H9 (cell line): ENCODE results near the gene QSOX2. TPM values are rescaled to one million over a fixed set of nuclear protein-coding genes. Genes with fewer than 3 reads are reported as not detected.

ENCODE experiments used
- DNase-seq: peaks from one replicate; pipeline ENCODE4 v3.0.0-alpha.2; 2017
- H2AFZ ChIP-seq: one replicate; pipeline ENCODE4 v1.6.1; 2013; ENCODE audit warnings: mild to moderate bottlenecking, low read length, control low read depth, moderate library complexity
- H2AK5ac ChIP-seq: 2 replicates; pipeline ENCODE4 v1.6.1; 2013; ENCODE audit warnings: low read length, control low read depth, mixed read lengths; ENCODE audit not compliant: insufficient read length
- H2BK120ac ChIP-seq: one replicate; pipeline ENCODE4 v1.6.1; 2013; ENCODE audit warnings: low read depth, mild to moderate bottlenecking, low read length, control low read depth, inconsistent platforms; ENCODE audit not compliant: poor library complexity, severe bottlenecking
- H2BK12ac ChIP-seq: 2 replicates; pipeline ENCODE4 v1.6.1; 2013; ENCODE audit warnings: low read length, control low read depth, mixed read lengths, low read depth; ENCODE audit not compliant: insufficient read length
- H2BK15ac ChIP-seq: 2 replicates; pipeline ENCODE4 v1.6.1; 2013; ENCODE audit warnings: low read depth, low read length, control low read depth
- H2BK20ac ChIP-seq: one replicate; pipeline ENCODE4 v1.6.1; 2013; ENCODE audit warnings: low read depth, mild to moderate bottlenecking, low read length, control low read depth, inconsistent platforms; ENCODE audit not compliant: poor library complexity, severe bottlenecking
- H2BK5ac ChIP-seq: 2 replicates; pipeline ENCODE4 v1.6.1; 2013; ENCODE audit warnings: low read length, control low read depth, mixed read lengths; ENCODE audit not compliant: insufficient read length
- H3K14ac ChIP-seq: 2 replicates; pipeline ENCODE4 v1.6.1; 2013; ENCODE audit warnings: low read length, control low read depth; ENCODE audit not compliant: insufficient read depth
- H3K18ac ChIP-seq: 2 replicates; pipeline ENCODE4 v1.6.1; 2013; ENCODE audit warnings: low read depth, mild to moderate bottlenecking, mixed read lengths, low read length, control low read depth; ENCODE audit not compliant: insufficient read length
- H3K23ac ChIP-seq: 2 replicates; pipeline ENCODE4 v1.6.1; 2013; ENCODE audit warnings: low read length, control low read depth, mixed read lengths, low read depth; ENCODE audit not compliant: insufficient read length
- H3K23me2 ChIP-seq: 2 replicates; pipeline ENCODE4 v1.6.1; 2013; ENCODE audit warnings: low read depth, mild to moderate bottlenecking, mixed read lengths, low read length, control low read depth; ENCODE audit not compliant: insufficient read length, poor library complexity, severe bottlenecking
- H3K27ac ChIP-seq: 2 replicates; pipeline ENCODE4 v1.5.1; 2013; ENCODE audit warnings: low read length, control low read depth, mixed read lengths, low read depth; ENCODE audit not compliant: insufficient read length
- H3K27me3 ChIP-seq: 2 replicates; pipeline ENCODE4 v1.6.1; 2013; ENCODE audit warnings: low read length, control low read depth, inconsistent platforms; ENCODE audit not compliant: insufficient read depth
- H3K4ac ChIP-seq: 2 replicates; pipeline ENCODE4 v1.6.1; 2013; ENCODE audit warnings: low read depth, mild to moderate bottlenecking, control low read depth, inconsistent platforms, low read length, moderate library complexity
- H3K4me1 ChIP-seq: 2 replicates; pipeline ENCODE4 v1.6.1; 2013; ENCODE audit warnings: low read length, control low read depth, inconsistent platforms; ENCODE audit not compliant: insufficient read depth
- H3K4me2 ChIP-seq: 2 replicates; pipeline ENCODE4 v1.6.1; 2013; ENCODE audit warnings: low read length, control low read depth, mixed read lengths; ENCODE audit not compliant: insufficient read length, insufficient read depth
- H3K56ac ChIP-seq: 2 replicates; pipeline ENCODE4 v1.6.1; 2013; ENCODE audit warnings: low read depth, mild to moderate bottlenecking, mixed read lengths, low read length, control low read depth; ENCODE audit not compliant: insufficient read length
- H3K79me1 ChIP-seq: 2 replicates; pipeline ENCODE4 v1.6.1; 2013; ENCODE audit warnings: low read depth, mild to moderate bottlenecking, moderate library complexity, low read length, control low read depth, inconsistent platforms; ENCODE audit not compliant: insufficient read depth, poor library complexity, severe bottlenecking
- H3K79me2 ChIP-seq: 2 replicates; pipeline ENCODE4 v1.6.1; 2013; ENCODE audit warnings: low read length, control low read depth, inconsistent platforms; ENCODE audit not compliant: insufficient read depth
- H3K9ac ChIP-seq: 2 replicates; pipeline ENCODE4 v1.6.1; 2013; ENCODE audit warnings: low read length, control low read depth, mixed read lengths; ENCODE audit not compliant: insufficient read length; ENCODE audit errors: extremely low read depth
- H3K9me3 ChIP-seq: one replicate; pipeline ENCODE4 v1.6.1; 2013; ENCODE audit warnings: low read depth, low read length, inconsistent platforms; ENCODE audit not compliant: control insufficient read depth
- H3T11ph ChIP-seq: one replicate; pipeline ENCODE4 v1.6.1; 2013; ENCODE audit warnings: mild to moderate bottlenecking, low read length, control low read depth, inconsistent platforms
- H4K20me1 ChIP-seq: one replicate; pipeline ENCODE4 v1.6.1; 2013; ENCODE audit not compliant: control insufficient read depth, insufficient read length, insufficient read depth
- H4K5ac ChIP-seq: 2 replicates; pipeline ENCODE4 v1.6.1; 2013; ENCODE audit warnings: low read depth, mild to moderate bottlenecking, mixed read lengths, low read length, control low read depth; ENCODE audit not compliant: insufficient read length
- H4K8ac ChIP-seq: replicated peaks from 2 replicates; pipeline ENCODE4 v1.6.1; 2013; ENCODE audit warnings: low read length, control low read depth, mixed read lengths, low read depth; ENCODE audit not compliant: insufficient read length
- H4K91ac ChIP-seq: 2 replicates; pipeline ENCODE4 v1.6.1; 2013; ENCODE audit warnings: low read depth, mild to moderate bottlenecking, moderate library complexity, mixed read lengths, low read length, control low read depth; ENCODE audit not compliant: insufficient read length
- H3K27ac Mint-ChIP-seq, 3 experiments: 2 replicates in 2 of 3; 3 replicates in 1 of 3; pipeline ENCODE4 v1.8.0; 2020 to 2021; ENCODE audit warnings: mixed read lengths in 3 of 3, mild to moderate bottlenecking in 1 of 3, moderate library complexity in 1 of 3
- H3K27me3 Mint-ChIP-seq: 2 replicates; pipeline ENCODE4 v1.8.0; 2021; ENCODE audit warnings: low read depth, mild to moderate bottlenecking, moderate library complexity, mixed read lengths
- H3K36me3 Mint-ChIP-seq, 3 experiments: 2 replicates in 2 of 3; 3 replicates in 1 of 3; pipeline ENCODE4 v1.8.0; 2020 to 2021; ENCODE audit warnings: low read depth in 3 of 3, mixed read lengths in 3 of 3; ENCODE audit not compliant: insufficient read depth in 1 of 3
- H3K4me1 Mint-ChIP-seq, 2 experiments: 2 replicates each; pipeline ENCODE4 v1.8.0; 2020; ENCODE audit warnings: mixed read lengths in 2 of 2
- H3K4me3 Mint-ChIP-seq, 2 experiments: 2 replicates in 1 of 2; 3 replicates in 1 of 2; pipeline ENCODE4 v1.8.0; 2020 to 2021; ENCODE audit warnings: mild to moderate bottlenecking in 2 of 2, mixed read lengths in 2 of 2, moderate library complexity in 1 of 2
- H3K9me3 Mint-ChIP-seq, 2 experiments: 2 replicates in 1 of 2; 3 replicates in 1 of 2; pipeline ENCODE4 v1.8.0; 2020; ENCODE audit warnings: mild to moderate bottlenecking in 2 of 2, mixed read lengths in 2 of 2, moderate library complexity in 1 of 2
- WGBS: extraction: QIAGEN DNeasy Blood & Tissue Kit; methylation state at CpG from one replicate; pipeline ENCODE4 v1.1.7; 2013; ENCODE audit warnings: missing lambda C conversion rate, low lambda C conversion rate, mixed read lengths; ENCODE audit not compliant: insufficient read length; ENCODE audit errors: extremely low coverage; 5-methylcytosine and 5-hydroxymethylcytosine counted together
- total RNA-seq: library from RNA; stranded (reverse); gene quantifications from 2 replicates; pipeline ENCODE4 v1.2.1, GENCODE V29; 2021
- TF ChIP-seq, protein P1 (sequence below): fragments of 200-600 bp; sonication (generic); conservative IDR thresholded peaks from 3 replicates; pipeline ENCODE4 v1.8.0; 2021; ENCODE audit warnings: antibody characterized with exemption, mild to moderate bottlenecking

QSOX2 gene
- total RNA-seq, 1 experiment from 2014 or later = 25.8 TPM

DNA sequence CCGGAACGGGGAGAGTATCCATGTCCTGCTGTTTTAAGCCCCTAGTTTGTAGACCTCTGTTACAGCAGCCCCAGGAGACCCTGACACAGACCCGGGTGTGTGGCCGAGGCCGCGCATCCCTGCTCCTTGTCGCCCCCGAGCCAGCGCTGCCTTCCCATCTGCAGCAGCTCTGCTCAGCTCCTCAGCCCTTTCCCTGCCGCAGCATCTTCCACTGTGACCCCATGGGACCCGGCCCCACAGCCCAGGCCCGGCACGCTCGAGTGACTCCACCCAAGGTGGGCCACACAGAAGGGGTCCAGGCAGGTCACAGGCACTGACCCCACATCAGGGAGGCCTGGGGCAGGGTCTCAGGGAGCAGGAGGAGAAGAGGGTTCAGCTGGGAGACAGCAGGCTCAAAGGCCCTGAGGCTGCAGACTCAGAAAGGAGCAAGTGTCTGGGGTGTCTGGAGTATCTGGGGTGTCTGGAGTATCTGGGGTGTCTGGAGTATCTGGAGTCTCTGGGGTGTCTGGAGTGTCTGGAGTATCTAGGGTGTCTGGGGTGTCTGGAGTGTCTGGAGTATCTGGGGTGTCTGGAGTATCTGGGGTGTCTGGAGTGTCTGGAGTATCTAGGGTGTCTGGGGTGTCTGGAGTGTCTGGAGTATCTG is 71.8 kb downstream of the QSOX2 start:
- no peak overlapping the region for H3K4me3 Mint-ChIP-seq
- H3K27ac ChIP-seq = no peak overlapping the region
- H2AFZ ChIP-seq = no peak overlapping the region
- H3T11ph ChIP-seq = no peak overlapping the region
- no peak for DNase-seq
- H3K27me3 ChIP-seq = no peaks in the 10 kb centered on the region
- H3K27ac Mint-ChIP-seq = no peak overlapping the region
- no CpG with 5 or more reads among the region's 14 CpGs for WGBS
- no peak overlapping the region; the same call in 1 of the 2 replicates for H3K14ac ChIP-seq
- no peaks in the 10 kb centered on the region for H3K79me2 ChIP-seq
- no peak overlapping the region for H2BK15ac ChIP-seq
- no peaks in the 10 kb centered on the region for H3K23me2 ChIP-seq
- H3K9me3 Mint-ChIP-seq = no peaks in the 10 kb centered on the region; a peak in 2 of 5 replicates
- H2BK12ac ChIP-seq = no peak overlapping the region
- no peak overlapping the region for H3K23ac ChIP-seq
- H3K56ac ChIP-seq = no peak overlapping the region
- H3K9me3 ChIP-seq = no peaks in the 10 kb centered on the region
- H3K4me1 Mint-ChIP-seq = peaks cover 26 to 54% of the 10 kb centered on the region in 2 experiments
- TF ChIP-seq, protein P1, sequence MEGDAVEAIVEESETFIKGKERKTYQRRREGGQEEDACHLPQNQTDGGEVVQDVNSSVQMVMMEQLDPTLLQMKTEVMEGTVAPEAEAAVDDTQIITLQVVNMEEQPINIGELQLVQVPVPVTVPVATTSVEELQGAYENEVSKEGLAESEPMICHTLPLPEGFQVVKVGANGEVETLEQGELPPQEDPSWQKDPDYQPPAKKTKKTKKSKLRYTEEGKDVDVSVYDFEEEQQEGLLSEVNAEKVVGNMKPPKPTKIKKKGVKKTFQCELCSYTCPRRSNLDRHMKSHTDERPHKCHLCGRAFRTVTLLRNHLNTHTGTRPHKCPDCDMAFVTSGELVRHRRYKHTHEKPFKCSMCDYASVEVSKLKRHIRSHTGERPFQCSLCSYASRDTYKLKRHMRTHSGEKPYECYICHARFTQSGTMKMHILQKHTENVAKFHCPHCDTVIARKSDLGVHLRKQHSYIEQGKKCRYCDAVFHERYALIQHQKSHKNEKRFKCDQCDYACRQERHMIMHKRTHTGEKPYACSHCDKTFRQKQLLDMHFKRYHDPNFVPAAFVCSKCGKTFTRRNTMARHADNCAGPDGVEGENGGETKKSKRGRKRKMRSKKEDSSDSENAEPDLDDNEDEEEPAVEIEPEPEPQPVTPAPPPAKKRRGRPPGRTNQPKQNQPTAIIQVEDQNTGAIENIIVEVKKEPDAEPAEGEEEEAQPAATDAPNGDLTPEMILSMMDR = no peak
- H2AK5ac ChIP-seq = no peak overlapping the region
- H2BK120ac ChIP-seq = no peak overlapping the region
- no peaks in the 10 kb centered on the region for H3K36me3 Mint-ChIP-seq
- H3K9ac ChIP-seq = no peak overlapping the region
- H4K5ac ChIP-seq = no peak overlapping the region
- no peak overlapping the region for H2BK5ac ChIP-seq
- H4K91ac ChIP-seq = no peak overlapping the region
- no peaks in the 10 kb centered on the region for H3K27me3 Mint-ChIP-seq
- H3K4me1 ChIP-seq = peaks cover 1% of the 10 kb centered on the region; the same call in 1 of the 2 replicates
- no peak overlapping the region for H3K4me2 ChIP-seq
- no peaks in the 10 kb centered on the region for H4K20me1 ChIP-seq
- no peak overlapping the region for H3K4ac ChIP-seq
- no peak overlapping the region for H3K18ac ChIP-seq
- H2BK20ac ChIP-seq = no peak overlapping the region
- no peaks in the 10 kb centered on the region for H3K79me1 ChIP-seq
- no peak overlapping the region for H4K8ac ChIP-seq
